SK-N-MC (cell line): ENCODE results near the gene SNX18.

Experiments used
- DNase-seq: peaks from one replicate; pipeline ENCODE4 v3.0.0-alpha.2; 2011; ENCODE audit warnings: low read depth, low spot score
- H3K27ac ChIP-seq: fragments of 200-600 bp; sonication (generic); 2 replicates; pipeline ENCODE4 v1.5.1; 2016; ENCODE audit warnings: mixed run types
- H3K36me3 ChIP-seq: fragments of 200-600 bp; sonication (generic); 2 replicates; pipeline ENCODE4 v1.6.1; 2017; ENCODE audit warnings: antibody characterized with exemption, low read length, mixed read lengths; ENCODE audit not compliant: insufficient read depth
- H3K4me3 ChIP-seq: fragments of 200-600 bp; sonication (generic); 2 replicates; pipeline ENCODE4 v1.5.1; 2016
- H3K9ac ChIP-seq: fragments of 200-600 bp; sonication (generic); 2 replicates; pipeline ENCODE4 v1.8.0; 2017; ENCODE audit warnings: mixed run types, mixed read lengths; ENCODE audit not compliant: insufficient read length
- H3K9me3 ChIP-seq: fragments of 200-600 bp; sonication (generic); 2 replicates; pipeline ENCODE4 v1.6.1; 2017; ENCODE audit warnings: low read depth, mild to moderate bottlenecking, antibody characterized with exemption, low read length, moderate library complexity, mixed read lengths
- EZH2 ChIP-seq: fragments of 200-600 bp; sonication (generic); IDR thresholded peaks from one replicate; pipeline ENCODE4 v1.6.1; 2017; ENCODE audit warnings: antibody characterized with exemption
- FOXP2 ChIP-seq: optimal IDR thresholded peaks from 2 replicates; pipeline ENCODE3; 2011; ENCODE audit warnings: mild to moderate bottlenecking, moderate library complexity; ENCODE audit not compliant: insufficient read depth; ENCODE audit errors: extremely low read length, control extremely low read depth
- POLR2AphosphoS5 ChIP-seq: IDR thresholded peaks from 2 replicates; pipeline ENCODE4 v1.6.1; 2012; ENCODE audit warnings: mild to moderate bottlenecking, low read depth, low read length, borderline replicate concordance

SNX18 gene

GRCh38 chr5:54516051-54516655 is 1.4 kb upstream of the SNX18 start:
- Histone ChIP-seq H3K36me3 (peaks cover 29% of the 10 kb centered on the region), H3K9ac (peak overlapping the region; percentile 80), H3K27ac (peak overlapping the region; percentile 98), H3K4me3 (peak overlapping the region; percentile 78), H3K9me3 (no peaks in the 10 kb centered on the region)
- no peak for DNase-seq
- no peak; the same call in 1 of the 2 replicates for TF ChIP-seq POLR2AphosphoS5
- TF ChIP-seq EZH2: no peak
- TF ChIP-seq FOXP2: no peak

- DNase-seq: peak; percentile 85
- Histone ChIP-seq H3K36me3 (peaks cover 39% of the 10 kb centered on the region), H3K4me3 (peak overlapping the region; percentile 78), H3K27ac (peak overlapping the region; percentile 98), H3K9ac (peak overlapping the region; percentile 80), H3K9me3 (no peaks in the 10 kb centered on the region)
- TF ChIP-seq EZH2: no peak
- no peak for TF ChIP-seq FOXP2
- no peak for TF ChIP-seq POLR2AphosphoS5
Observed at GRCh38 chr5:54517174-54517511, 416 bp upstream of the SNX18 start.

- H3K9me3 ChIP-seq: no peaks in the 10 kb centered on the region
- no peak for DNase-seq
- TF ChIP-seq POLR2AphosphoS5 (no peak; the same call in 1 of the 2 replicates), FOXP2 (no peak), EZH2 (no peak)
- peaks cover 50% of the 10 kb centered on the region for H3K36me3 ChIP-seq
- peak overlapping the region; percentile 98 for H3K9ac ChIP-seq
- peak overlapping the region; percentile 97 for H3K27ac ChIP-seq
- peak overlapping the region; percentile 98 for H3K4me3 ChIP-seq
Observed at GRCh38 chr5:54518146-54518817, 723 bp downstream of the SNX18 start.

DNA sequence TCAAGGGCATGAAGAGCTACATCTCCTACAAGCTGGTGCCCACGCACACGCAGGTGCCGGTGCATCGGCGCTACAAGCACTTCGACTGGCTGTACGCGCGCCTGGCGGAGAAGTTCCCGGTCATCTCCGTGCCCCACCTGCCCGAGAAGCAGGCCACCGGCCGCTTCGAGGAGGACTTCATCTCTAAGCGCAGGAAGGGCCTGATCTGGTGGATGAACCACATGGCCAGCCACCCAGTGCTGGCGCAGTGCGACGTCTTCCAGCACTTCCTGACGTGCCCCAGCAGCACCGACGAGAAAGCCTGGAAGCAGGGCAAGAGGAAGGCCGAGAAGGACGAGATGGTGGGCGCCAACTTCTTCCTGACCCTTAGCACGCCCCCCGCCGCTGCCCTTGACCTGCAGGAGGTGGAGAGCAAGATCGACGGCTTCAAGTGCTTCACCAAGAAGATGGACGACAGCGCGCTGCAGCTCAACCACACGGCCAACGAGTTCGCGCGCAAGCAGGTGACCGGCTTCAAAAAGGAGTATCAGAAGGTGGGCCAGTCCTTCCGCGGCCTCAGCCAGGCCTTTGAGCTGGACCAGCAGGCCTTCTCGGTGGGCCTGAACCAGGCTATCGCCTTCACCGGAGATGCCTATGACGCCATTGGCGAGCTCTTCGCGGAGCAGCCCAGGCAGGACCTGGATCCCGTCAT is 1.4 kb downstream of the SNX18 start:
- no peaks in the 10 kb centered on the region for H3K9me3 ChIP-seq
- peak overlapping the region; percentile 98 for H3K4me3 ChIP-seq
- peak overlapping the region; percentile 97 for H3K27ac ChIP-seq
- peak overlapping the region; percentile 98 for H3K9ac ChIP-seq
- peaks cover 57% of the 10 kb centered on the region for H3K36me3 ChIP-seq
- TF ChIP-seq POLR2AphosphoS5 (no peak), EZH2 (no peak), FOXP2 (no peak)
- no peak for DNase-seq

- Histone ChIP-seq H3K9me3 (no peaks in the 10 kb centered on the region), H3K4me3 (peak overlapping the region; percentile 98), H3K36me3 (peaks cover 62% of the 10 kb centered on the region), H3K27ac (peak overlapping the region; percentile 97), H3K9ac (peak overlapping the region; percentile 98)
- no peak for DNase-seq
- TF ChIP-seq FOXP2 (no peak), POLR2AphosphoS5 (no peak), EZH2 (no peak)
Observed at GRCh38 chr5:54519509-54519876, 1.9 kb downstream of the SNX18 start.

DNA sequence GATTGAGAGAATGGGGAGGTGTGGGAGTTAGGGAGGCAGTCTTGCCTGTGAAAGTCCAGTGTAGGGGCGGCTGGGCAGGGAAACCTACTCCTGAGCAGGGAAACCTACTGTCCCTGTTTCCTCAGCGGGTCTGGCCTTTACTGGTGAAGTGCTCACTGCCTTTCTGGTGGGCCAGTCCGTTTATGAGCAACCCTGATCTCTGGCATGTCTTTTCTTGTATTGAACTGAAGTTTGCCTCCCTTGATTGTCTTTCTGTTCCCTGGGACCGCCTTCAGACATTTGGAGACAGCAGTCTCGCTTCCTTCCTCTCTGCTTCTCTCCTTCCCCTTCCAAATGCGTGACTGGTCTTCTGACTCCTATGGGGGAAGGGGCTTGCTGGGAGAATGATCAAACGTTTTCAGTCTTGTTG is 2.9 kb downstream of the SNX18 start:
- Histone ChIP-seq H3K9ac (peak overlapping the region; percentile 98), H3K36me3 (peaks cover 72% of the 10 kb centered on the region), H3K9me3 (no peaks in the 10 kb centered on the region), H3K4me3 (peak overlapping the region; percentile 98), H3K27ac (peak overlapping the region; percentile 97)
- DNase-seq: no peak
- TF ChIP-seq FOXP2 (no peak), POLR2AphosphoS5 (no peak), EZH2 (no peak)

GRCh38 chr5:54520940-54521339 is 3.4 kb downstream of the SNX18 start:
- Histone ChIP-seq H3K4me3 (peak overlapping the region; percentile 98), H3K27ac (peak overlapping the region; percentile 97), H3K36me3 (peaks cover 77% of the 10 kb centered on the region), H3K9me3 (no peaks in the 10 kb centered on the region), H3K9ac (peak overlapping the region; percentile 98)
- TF ChIP-seq EZH2 (no peak), POLR2AphosphoS5 (no peak), FOXP2 (no peak)
- no peak for DNase-seq

- no peak for DNase-seq
- H3K36me3 ChIP-seq: peaks cover 87% of the 10 kb centered on the region
- H3K4me3 ChIP-seq: peak overlapping the region; percentile 98
- no peak for TF ChIP-seq FOXP2
- TF ChIP-seq EZH2: no peak
- no peak for TF ChIP-seq POLR2AphosphoS5
- H3K27ac ChIP-seq: peak overlapping the region; percentile 19; the same call in 1 of the 2 replicates
- H3K9ac ChIP-seq: peak overlapping the region; percentile 98
- no peaks in the 10 kb centered on the region for H3K9me3 ChIP-seq
Observed at GRCh38 chr5:54521856-54522479, 4.4 kb downstream of the SNX18 start.
